H9 (cell line): ENCODE measurements around the gene WASHC3. TPM values are rescaled to one million over a fixed set of nuclear protein-coding genes. Genes with fewer than 3 reads are reported as not detected.
A peak's percentile ranks its signal among the peaks of the same experiment; 100 is the strongest.

Source experiments
- DNase-seq: peaks from one replicate; pipeline ENCODE4 v3.0.0-alpha.2; 2017
- H2AFZ ChIP-seq: one replicate; pipeline ENCODE4 v1.6.1; 2013; ENCODE audit warnings: mild to moderate bottlenecking, low read length, control low read depth, moderate library complexity
- H2AK5ac ChIP-seq: 2 replicates; pipeline ENCODE4 v1.6.1; 2013; ENCODE audit warnings: low read length, control low read depth, mixed read lengths; ENCODE audit not compliant: insufficient read length
- H2BK120ac ChIP-seq: one replicate; pipeline ENCODE4 v1.6.1; 2013; ENCODE audit warnings: low read depth, mild to moderate bottlenecking, low read length, control low read depth, inconsistent platforms; ENCODE audit not compliant: poor library complexity, severe bottlenecking
- H2BK12ac ChIP-seq: 2 replicates; pipeline ENCODE4 v1.6.1; 2013; ENCODE audit warnings: low read length, control low read depth, mixed read lengths, low read depth; ENCODE audit not compliant: insufficient read length
- H2BK15ac ChIP-seq: 2 replicates; pipeline ENCODE4 v1.6.1; 2013; ENCODE audit warnings: low read depth, low read length, control low read depth
- H2BK20ac ChIP-seq: one replicate; pipeline ENCODE4 v1.6.1; 2013; ENCODE audit warnings: low read depth, mild to moderate bottlenecking, low read length, control low read depth, inconsistent platforms; ENCODE audit not compliant: poor library complexity, severe bottlenecking
- H2BK5ac ChIP-seq: 2 replicates; pipeline ENCODE4 v1.6.1; 2013; ENCODE audit warnings: low read length, control low read depth, mixed read lengths; ENCODE audit not compliant: insufficient read length
- H3K14ac ChIP-seq: 2 replicates; pipeline ENCODE4 v1.6.1; 2013; ENCODE audit warnings: low read length, control low read depth; ENCODE audit not compliant: insufficient read depth
- H3K18ac ChIP-seq: 2 replicates; pipeline ENCODE4 v1.6.1; 2013; ENCODE audit warnings: low read depth, mild to moderate bottlenecking, mixed read lengths, low read length, control low read depth; ENCODE audit not compliant: insufficient read length
- H3K23ac ChIP-seq: 2 replicates; pipeline ENCODE4 v1.6.1; 2013; ENCODE audit warnings: low read length, control low read depth, mixed read lengths, low read depth; ENCODE audit not compliant: insufficient read length
- H3K23me2 ChIP-seq: 2 replicates; pipeline ENCODE4 v1.6.1; 2013; ENCODE audit warnings: low read depth, mild to moderate bottlenecking, mixed read lengths, low read length, control low read depth; ENCODE audit not compliant: insufficient read length, poor library complexity, severe bottlenecking
- H3K27ac ChIP-seq: 2 replicates; pipeline ENCODE4 v1.5.1; 2013; ENCODE audit warnings: low read length, control low read depth, mixed read lengths, low read depth; ENCODE audit not compliant: insufficient read length
- H3K27me3 ChIP-seq: 2 replicates; pipeline ENCODE4 v1.6.1; 2013; ENCODE audit warnings: low read length, control low read depth, inconsistent platforms; ENCODE audit not compliant: insufficient read depth
- H3K4ac ChIP-seq: 2 replicates; pipeline ENCODE4 v1.6.1; 2013; ENCODE audit warnings: low read depth, mild to moderate bottlenecking, control low read depth, inconsistent platforms, low read length, moderate library complexity
- H3K4me1 ChIP-seq: 2 replicates; pipeline ENCODE4 v1.6.1; 2013; ENCODE audit warnings: low read length, control low read depth, inconsistent platforms; ENCODE audit not compliant: insufficient read depth
- H3K4me2 ChIP-seq: 2 replicates; pipeline ENCODE4 v1.6.1; 2013; ENCODE audit warnings: low read length, control low read depth, mixed read lengths; ENCODE audit not compliant: insufficient read length, insufficient read depth
- H3K56ac ChIP-seq: 2 replicates; pipeline ENCODE4 v1.6.1; 2013; ENCODE audit warnings: low read depth, mild to moderate bottlenecking, mixed read lengths, low read length, control low read depth; ENCODE audit not compliant: insufficient read length
- H3K79me1 ChIP-seq: 2 replicates; pipeline ENCODE4 v1.6.1; 2013; ENCODE audit warnings: low read depth, mild to moderate bottlenecking, moderate library complexity, low read length, control low read depth, inconsistent platforms; ENCODE audit not compliant: insufficient read depth, poor library complexity, severe bottlenecking
- H3K79me2 ChIP-seq: 2 replicates; pipeline ENCODE4 v1.6.1; 2013; ENCODE audit warnings: low read length, control low read depth, inconsistent platforms; ENCODE audit not compliant: insufficient read depth
- H3K9ac ChIP-seq: 2 replicates; pipeline ENCODE4 v1.6.1; 2013; ENCODE audit warnings: low read length, control low read depth, mixed read lengths; ENCODE audit not compliant: insufficient read length; ENCODE audit errors: extremely low read depth
- H3K9me3 ChIP-seq: one replicate; pipeline ENCODE4 v1.6.1; 2013; ENCODE audit warnings: low read depth, low read length, inconsistent platforms; ENCODE audit not compliant: control insufficient read depth
- H3T11ph ChIP-seq: one replicate; pipeline ENCODE4 v1.6.1; 2013; ENCODE audit warnings: mild to moderate bottlenecking, low read length, control low read depth, inconsistent platforms
- H4K20me1 ChIP-seq: one replicate; pipeline ENCODE4 v1.6.1; 2013; ENCODE audit not compliant: control insufficient read depth, insufficient read length, insufficient read depth
- H4K5ac ChIP-seq: 2 replicates; pipeline ENCODE4 v1.6.1; 2013; ENCODE audit warnings: low read depth, mild to moderate bottlenecking, mixed read lengths, low read length, control low read depth; ENCODE audit not compliant: insufficient read length
- H4K8ac ChIP-seq: replicated peaks from 2 replicates; pipeline ENCODE4 v1.6.1; 2013; ENCODE audit warnings: low read length, control low read depth, mixed read lengths, low read depth; ENCODE audit not compliant: insufficient read length
- H4K91ac ChIP-seq: 2 replicates; pipeline ENCODE4 v1.6.1; 2013; ENCODE audit warnings: low read depth, mild to moderate bottlenecking, moderate library complexity, mixed read lengths, low read length, control low read depth; ENCODE audit not compliant: insufficient read length
- H3K27ac Mint-ChIP-seq, 3 experiments: 2 replicates in 2 of 3; 3 replicates in 1 of 3; pipeline ENCODE4 v1.8.0; 2020 to 2021; ENCODE audit warnings: mixed read lengths in 3 of 3, mild to moderate bottlenecking in 1 of 3, moderate library complexity in 1 of 3
- H3K27me3 Mint-ChIP-seq: 2 replicates; pipeline ENCODE4 v1.8.0; 2021; ENCODE audit warnings: low read depth, mild to moderate bottlenecking, moderate library complexity, mixed read lengths
- H3K36me3 Mint-ChIP-seq, 3 experiments: 2 replicates in 2 of 3; 3 replicates in 1 of 3; pipeline ENCODE4 v1.8.0; 2020 to 2021; ENCODE audit warnings: low read depth in 3 of 3, mixed read lengths in 3 of 3; ENCODE audit not compliant: insufficient read depth in 1 of 3
- H3K4me1 Mint-ChIP-seq, 2 experiments: 2 replicates each; pipeline ENCODE4 v1.8.0; 2020; ENCODE audit warnings: mixed read lengths in 2 of 2
- H3K4me3 Mint-ChIP-seq, 2 experiments: 2 replicates in 1 of 2; 3 replicates in 1 of 2; pipeline ENCODE4 v1.8.0; 2020 to 2021; ENCODE audit warnings: mild to moderate bottlenecking in 2 of 2, mixed read lengths in 2 of 2, moderate library complexity in 1 of 2
- H3K9me3 Mint-ChIP-seq, 2 experiments: 2 replicates in 1 of 2; 3 replicates in 1 of 2; pipeline ENCODE4 v1.8.0; 2020; ENCODE audit warnings: mild to moderate bottlenecking in 2 of 2, mixed read lengths in 2 of 2, moderate library complexity in 1 of 2
- WGBS: extraction: QIAGEN DNeasy Blood & Tissue Kit; methylation state at CpG from one replicate; pipeline ENCODE4 v1.1.7; 2013; ENCODE audit warnings: missing lambda C conversion rate, low lambda C conversion rate, mixed read lengths; ENCODE audit not compliant: insufficient read length; ENCODE audit errors: extremely low coverage; 5-methylcytosine and 5-hydroxymethylcytosine counted together
- total RNA-seq: library from RNA; stranded (reverse); gene quantifications from 2 replicates; pipeline ENCODE4 v1.2.1, GENCODE V29; 2021
- TF ChIP-seq, protein P1 (sequence below): fragments of 200-600 bp; sonication (generic); conservative IDR thresholded peaks from 3 replicates; pipeline ENCODE4 v1.8.0; 2021; ENCODE audit warnings: antibody characterized with exemption, mild to moderate bottlenecking

Gene WASHC3
- total RNA-seq, 1 experiment from 2014 or later, result 14.1 TPM

DNA sequence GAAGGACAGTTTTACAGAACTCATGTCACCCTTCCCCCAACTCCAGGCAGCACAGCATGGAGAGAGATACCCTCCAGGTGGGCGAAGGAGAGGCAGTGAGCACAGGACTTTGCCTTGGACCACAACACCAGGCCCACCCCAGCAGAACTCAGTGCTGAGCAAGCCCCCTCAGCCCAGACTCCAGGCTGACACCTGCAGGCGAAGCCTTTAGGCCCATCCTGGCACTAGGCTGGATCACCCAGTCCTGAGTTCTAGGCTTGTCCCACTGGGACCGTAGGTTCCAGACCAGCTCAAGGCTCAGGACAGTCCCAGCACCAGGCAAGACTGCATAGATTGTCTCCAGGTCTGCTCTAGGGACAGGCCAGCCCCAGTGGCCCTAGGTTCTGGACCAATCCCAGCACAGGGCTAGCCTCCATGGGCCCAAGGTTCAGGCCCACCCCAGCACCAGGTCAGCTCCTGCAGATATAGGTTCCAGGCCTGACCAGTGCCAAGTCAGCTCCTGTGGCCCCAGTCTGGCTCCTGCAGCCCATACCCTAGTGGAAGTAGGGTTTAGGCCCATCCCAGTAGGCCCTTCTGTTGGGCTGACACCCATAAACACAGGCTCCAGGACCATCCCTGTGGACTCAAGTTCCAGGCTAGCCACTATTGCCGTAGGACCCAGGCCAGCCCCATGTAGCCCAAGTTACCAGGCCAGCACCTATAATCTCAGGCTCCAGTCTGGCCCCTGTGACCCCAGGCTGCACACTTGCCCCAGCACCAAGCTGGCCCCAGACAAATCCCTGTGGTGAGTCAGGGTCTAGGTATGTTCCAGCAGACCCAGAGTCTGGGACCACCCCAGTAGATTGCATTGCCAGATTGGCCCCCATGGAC, 9.4 kb downstream of the WASHC3 start:
- H3K79me1 ChIP-seq, result no peaks in the 10 kb centered on the region
- no peak overlapping the region for H3K4me2 ChIP-seq
- H2BK20ac ChIP-seq, result no peak overlapping the region
- peak overlapping the region; percentile 24; the same call in 1 of the 2 replicates for H3K14ac ChIP-seq
- H3K4ac ChIP-seq, result peak overlapping the region; percentile 46; the same call in 1 of the 2 replicates
- no peak overlapping the region for H3K4me3 Mint-ChIP-seq
- H3T11ph ChIP-seq, result no peak overlapping the region
- no peak overlapping the region for H4K8ac ChIP-seq
- no peak overlapping the region for H2AK5ac ChIP-seq
- H3K56ac ChIP-seq, result no peak overlapping the region
- H3K79me2 ChIP-seq, result no peaks in the 10 kb centered on the region
- no peaks in the 10 kb centered on the region for H3K9me3 ChIP-seq
- no peak overlapping the region for H4K91ac ChIP-seq
- peak; percentile 48 for DNase-seq
- no peaks in the 10 kb centered on the region for H3K4me1 ChIP-seq
- H3K18ac ChIP-seq, result no peak overlapping the region
- H3K9ac ChIP-seq, result no peak overlapping the region
- no peaks in the 10 kb centered on the region for H3K4me1 Mint-ChIP-seq
- H3K23ac ChIP-seq, result no peak overlapping the region
- H3K9me3 Mint-ChIP-seq, result no peaks in the 10 kb centered on the region
- H3K27me3 Mint-ChIP-seq, result no peaks in the 10 kb centered on the region
- H3K23me2 ChIP-seq, result no peaks in the 10 kb centered on the region
- H2AFZ ChIP-seq, result no peak overlapping the region
- no peaks in the 10 kb centered on the region for H4K20me1 ChIP-seq
- H2BK12ac ChIP-seq, result no peak overlapping the region
- H3K27me3 ChIP-seq, result no peaks in the 10 kb centered on the region
- H4K5ac ChIP-seq, result no peak overlapping the region
- no peak overlapping the region for H3K27ac Mint-ChIP-seq
- H2BK5ac ChIP-seq, result no peak overlapping the region
- no peak overlapping the region for H2BK120ac ChIP-seq
- H3K27ac ChIP-seq, result no peak overlapping the region
- WGBS, result no CpG with 5 or more reads among the region's 4 CpGs
- no peaks in the 10 kb centered on the region; a peak in 1 of 7 replicates for H3K36me3 Mint-ChIP-seq
- no peak overlapping the region for H2BK15ac ChIP-seq
- TF ChIP-seq, protein P1, sequence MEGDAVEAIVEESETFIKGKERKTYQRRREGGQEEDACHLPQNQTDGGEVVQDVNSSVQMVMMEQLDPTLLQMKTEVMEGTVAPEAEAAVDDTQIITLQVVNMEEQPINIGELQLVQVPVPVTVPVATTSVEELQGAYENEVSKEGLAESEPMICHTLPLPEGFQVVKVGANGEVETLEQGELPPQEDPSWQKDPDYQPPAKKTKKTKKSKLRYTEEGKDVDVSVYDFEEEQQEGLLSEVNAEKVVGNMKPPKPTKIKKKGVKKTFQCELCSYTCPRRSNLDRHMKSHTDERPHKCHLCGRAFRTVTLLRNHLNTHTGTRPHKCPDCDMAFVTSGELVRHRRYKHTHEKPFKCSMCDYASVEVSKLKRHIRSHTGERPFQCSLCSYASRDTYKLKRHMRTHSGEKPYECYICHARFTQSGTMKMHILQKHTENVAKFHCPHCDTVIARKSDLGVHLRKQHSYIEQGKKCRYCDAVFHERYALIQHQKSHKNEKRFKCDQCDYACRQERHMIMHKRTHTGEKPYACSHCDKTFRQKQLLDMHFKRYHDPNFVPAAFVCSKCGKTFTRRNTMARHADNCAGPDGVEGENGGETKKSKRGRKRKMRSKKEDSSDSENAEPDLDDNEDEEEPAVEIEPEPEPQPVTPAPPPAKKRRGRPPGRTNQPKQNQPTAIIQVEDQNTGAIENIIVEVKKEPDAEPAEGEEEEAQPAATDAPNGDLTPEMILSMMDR, result peak; percentile 26; the same call in 1 of the 3 replicates
